GM12878 (cell line): ENCODE data around the gene PDRG1. TPM values are rescaled to one million over a fixed set of nuclear protein-coding genes. Genes with fewer than 3 reads are reported as not detected.

ENCODE experiments used
- ATAC-seq: fragments of 200-7000 bp; cut with Tn5 transposase; 3 replicates; pipeline ENCODE4 v1.9.1; 2020; ENCODE audit warnings: mild to moderate bottlenecking, moderate library complexity
- BruUV-seq: library from RNA; stranded (reverse); fragments of 400-500 nt; replicated peaks from 2 replicates; lab custom pipeline; 2021; lab: Mats Ljungman, UMichigan
- CTCF ChIA-PET: fragments of 300-600 bp; sonication (Branson Sonifier 250); formaldehyde crosslinking; extraction: SDS; loops from one replicate; lab custom pipeline; 2021; ENCODE audit warnings: inconsistent platforms; lab: Yijun Ruan, JAX
- POLR2A ChIA-PET: fragments of 350-600 bp; formaldehyde crosslinking; extraction: SDS; loops from one replicate; lab custom pipeline; 2021; ENCODE audit warnings: inconsistent platforms; lab: Charles Lee
- RAD21 ChIA-PET: fragments of 300-600 bp; sonication (Branson Sonifier 250); formaldehyde crosslinking; loops from one replicate; lab custom pipeline; 2023; ENCODE audit warnings: antibody characterized with exemption; ENCODE audit not compliant: unreplicated experiment; lab: Charles Lee
- SMC1A ChIA-PET: fragments of 300-600 bp; sonication (Branson Sonifier 250); formaldehyde crosslinking; loops from one replicate; lab custom pipeline; 2023; ENCODE audit not compliant: unreplicated experiment, uncharacterized antibody; lab: Charles Lee
- DNase-seq: peaks from one replicate; pipeline ENCODE4 v3.0.0-alpha.2; 2011; ENCODE audit warnings: low read depth, low spot score
- FAIRE-seq: peaks from 3 replicates; lab custom pipeline; 2011; peaks lifted over from hg19 to GRCh38; lab: Jason Lieb, UNC
- H2AFZ ChIP-seq: 2 replicates; pipeline ENCODE4 v1.6.0; 2011; ENCODE audit warnings: low read depth, low read length, control low read depth; ENCODE audit not compliant: control insufficient read depth
- H3K27ac ChIP-seq: 2 replicates; pipeline ENCODE4 v1.5.1; 2011; ENCODE audit warnings: control low read depth; ENCODE audit not compliant: control insufficient read depth, insufficient read depth
- H3K27me3 ChIP-seq, 2 experiments: replicated peaks in 1 of 2; 2 replicates each; pipeline versions ENCODE4 v1.6.0 to v1.6.1; 2011; ENCODE audit warnings: low read length in 1 of 2; ENCODE audit not compliant: control insufficient read depth in 2 of 2, insufficient read depth in 2 of 2
- H3K36me3 ChIP-seq, 2 experiments: 2 replicates each; pipeline ENCODE4 v1.5.1; 2011; ENCODE audit warnings: low read length in 1 of 2; ENCODE audit not compliant: control insufficient read depth in 2 of 2, insufficient read depth in 2 of 2
- H3K4me1 ChIP-seq: 2 replicates; pipeline ENCODE4 v1.6.1; 2011; ENCODE audit warnings: mild to moderate bottlenecking, low read length, moderate library complexity, mixed read lengths; ENCODE audit not compliant: control insufficient read depth, insufficient read depth
- H3K4me2 ChIP-seq: 2 replicates; pipeline ENCODE4 v1.6.0; 2011; ENCODE audit warnings: control low read depth; ENCODE audit not compliant: control insufficient read depth, insufficient read depth
- H3K4me3 ChIP-seq: fragments of 200-600 bp; sonication (generic); 2 replicates; pipeline ENCODE4 v1.5.1; 2016
- H3K79me2 ChIP-seq: 2 replicates; pipeline ENCODE4 v1.6.0; 2011; ENCODE audit warnings: low read length; ENCODE audit not compliant: control insufficient read depth, insufficient read depth
- H3K9ac ChIP-seq: 2 replicates; pipeline ENCODE4 v1.8.0; 2011; ENCODE audit warnings: low read length, control low read depth, mixed read lengths; ENCODE audit not compliant: control insufficient read depth, insufficient read depth
- H3K9me3 ChIP-seq: replicated peaks from 3 replicates; pipeline ENCODE4 v1.5.1; 2011; ENCODE audit warnings: mild to moderate bottlenecking, low read length; ENCODE audit not compliant: control insufficient read depth, insufficient read depth
- H4K20me1 ChIP-seq: 2 replicates; pipeline ENCODE4 v1.6.0; 2011; ENCODE audit not compliant: control insufficient read depth, insufficient read depth
- PML ChIP-seq: IDR thresholded peaks from 2 replicates; pipeline ENCODE4 v1.6.1; 2012; ENCODE audit warnings: low read length, inconsistent platforms
- WGBS: methylation state at CpG from one replicate; pipeline ENCODE4 v1.1.6; 2016; ENCODE audit warnings: low lambda C conversion rate; ENCODE audit not compliant: insufficient replicate concordance, insufficient coverage; ENCODE audit errors: missing lambda C conversion rate; 5-methylcytosine and 5-hydroxymethylcytosine counted together
- in situ Hi-C: fragments of 300-500 bp; cut with MboI; formaldehyde crosslinking; loops from 9 replicates; pipeline ENCODE4 v1.14.3; 2018; ENCODE audit warnings: mixed read lengths
- intact Hi-C: fragments of 100-400 bp; cut with micrococcal nuclease; formaldehyde crosslinking; loops from one replicate; pipeline ENCODE4 v1.14.2; 2022; ENCODE audit not compliant: unreplicated experiment
- polyA plus RNA-seq, 11 experiments: library from polyadenylated mRNA; depleted of rRNA in 4 of 11; unstranded in 6 of 11; stranded (reverse) in 5 of 11; fragments of >200 nt; fragmentation: Nextera tagmentation in 4 of 11; fragmentation: Illumina TruSeq in 1 of 11; extraction: Ambion mirVana in 4 of 11; extraction: Trizol in 1 of 11; gene quantifications; 1 replicate in 1 of 11; 2 replicates in 10 of 11; pipeline versions ENCODE4 v1.2.1 to v1.2.3, GENCODE V29; 2011 to 2016; ENCODE audit warnings: inconsistent platforms in 2 of 11, missing spikeins in 2 of 11, low read depth in 1 of 11
- total RNA-seq, 4 experiments: library from RNA; depleted of rRNA in 3 of 4; stranded (reverse); fragments of >200 nt in 3 of 4; fragmentation: Illumina TruSeq in 1 of 4; extraction: Trizol in 1 of 4; gene quantifications; 2 replicates each; pipeline versions ENCODE4 v1.2.1 to v1.2.3, GENCODE V29; 2013 to 2021
- TF ChIP-seq, protein P1 (sequence below): fragments of 450-650 bp; formaldehyde crosslinking; IDR thresholded peaks from 2 replicates; pipeline ENCODE4 v1.4.0; 2020; ENCODE audit warnings: mild to moderate bottlenecking, moderate library complexity
- TF ChIP-seq, protein P2 (sequence below): IDR thresholded peaks from 2 replicates; pipeline ENCODE4 v1.6.1; 2011; ENCODE audit warnings: low read depth, mild to moderate bottlenecking, low read length, moderate library complexity, borderline replicate concordance; ENCODE audit errors: extremely low read depth

The PDRG1 gene
- total and polyA plus RNA-seq, 10 of the 15 experiments (the other 5 are each of a cell fraction or from before 2014, with no cell fraction given): 11.1 to 55.8 (median 23.3) TPM

DNA sequence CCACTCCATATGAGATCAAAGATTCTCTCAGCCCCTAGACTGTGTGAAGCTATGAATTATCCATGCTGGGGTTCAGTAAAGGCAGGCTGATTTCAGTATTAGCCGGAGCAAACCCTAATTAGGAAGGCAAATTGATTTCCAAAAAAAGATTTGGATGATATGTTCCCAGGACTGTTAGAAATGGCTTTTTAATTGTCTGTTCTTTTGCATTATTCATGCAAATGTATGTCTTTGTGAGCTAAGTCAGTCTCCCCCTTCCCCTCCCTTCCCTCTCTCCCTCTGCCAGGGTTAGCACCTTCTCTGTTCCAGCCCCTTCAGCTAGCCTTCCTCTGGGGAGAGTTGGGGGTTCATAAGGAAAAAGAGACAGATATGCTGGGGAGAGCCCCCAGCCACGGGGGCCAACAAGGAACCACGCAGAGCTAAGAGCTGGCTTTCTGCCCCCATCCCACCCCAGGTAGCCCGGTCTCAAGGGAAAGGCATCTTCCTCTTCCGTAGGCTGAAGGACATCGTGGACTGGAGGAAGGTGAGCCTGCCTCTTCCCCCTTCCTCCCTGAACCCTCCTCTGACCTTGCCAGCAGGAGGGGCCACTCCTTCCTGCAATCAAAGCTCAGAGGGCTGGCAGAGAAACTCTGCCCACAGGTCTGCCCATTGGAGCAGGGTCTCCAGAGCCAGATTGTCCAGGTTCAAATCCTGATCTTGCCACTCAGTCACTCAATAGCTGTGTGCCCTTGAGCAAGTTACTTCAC, 32.3 kb downstream of the PDRG1 start:
- H2AFZ ChIP-seq: no peak overlapping the region
- H3K4me1 ChIP-seq: peaks cover 11% of the 10 kb centered on the region
- no peak overlapping the region for H3K4me2 ChIP-seq
- WGBS: 46% methylated on average over 6 of the region's 6 CpGs
- DNase-seq (no peak), FAIRE-seq (no peak)
- ChIA-PET RAD21 (interaction anchor here (0.8 to 3.5 kb wide), 8 partner anchors 10 to 67 kb away, joined by 3 to 17 read pairs (median 4); partner anchors contain the start of gene PDRG1), CTCF (interaction anchor here (0.6 to 3.8 kb wide), 14 partner anchors 11 to 432 kb away, joined by 3 to 23 read pairs (median 4); partner anchors contain the start of gene PDRG1), SMC1A (interaction anchor here (0.6 to 3.7 kb wide), 11 partner anchors 23 to 181 kb away, joined by 3 to 19 read pairs (median 4); partner anchors contain the start of gene PDRG1)
- no peaks in the 10 kb centered on the region for H3K27me3 ChIP-seq
- no peak overlapping the region for H3K4me3 ChIP-seq
- no peaks in the 10 kb centered on the region for H3K9me3 ChIP-seq
- no peak overlapping the region for H3K9ac ChIP-seq
- in situ Hi-C loops (no loop called here), intact Hi-C loops (no loop called here)
- BruUV-seq: no TSS peak
- TF ChIP-seq, protein P1, sequence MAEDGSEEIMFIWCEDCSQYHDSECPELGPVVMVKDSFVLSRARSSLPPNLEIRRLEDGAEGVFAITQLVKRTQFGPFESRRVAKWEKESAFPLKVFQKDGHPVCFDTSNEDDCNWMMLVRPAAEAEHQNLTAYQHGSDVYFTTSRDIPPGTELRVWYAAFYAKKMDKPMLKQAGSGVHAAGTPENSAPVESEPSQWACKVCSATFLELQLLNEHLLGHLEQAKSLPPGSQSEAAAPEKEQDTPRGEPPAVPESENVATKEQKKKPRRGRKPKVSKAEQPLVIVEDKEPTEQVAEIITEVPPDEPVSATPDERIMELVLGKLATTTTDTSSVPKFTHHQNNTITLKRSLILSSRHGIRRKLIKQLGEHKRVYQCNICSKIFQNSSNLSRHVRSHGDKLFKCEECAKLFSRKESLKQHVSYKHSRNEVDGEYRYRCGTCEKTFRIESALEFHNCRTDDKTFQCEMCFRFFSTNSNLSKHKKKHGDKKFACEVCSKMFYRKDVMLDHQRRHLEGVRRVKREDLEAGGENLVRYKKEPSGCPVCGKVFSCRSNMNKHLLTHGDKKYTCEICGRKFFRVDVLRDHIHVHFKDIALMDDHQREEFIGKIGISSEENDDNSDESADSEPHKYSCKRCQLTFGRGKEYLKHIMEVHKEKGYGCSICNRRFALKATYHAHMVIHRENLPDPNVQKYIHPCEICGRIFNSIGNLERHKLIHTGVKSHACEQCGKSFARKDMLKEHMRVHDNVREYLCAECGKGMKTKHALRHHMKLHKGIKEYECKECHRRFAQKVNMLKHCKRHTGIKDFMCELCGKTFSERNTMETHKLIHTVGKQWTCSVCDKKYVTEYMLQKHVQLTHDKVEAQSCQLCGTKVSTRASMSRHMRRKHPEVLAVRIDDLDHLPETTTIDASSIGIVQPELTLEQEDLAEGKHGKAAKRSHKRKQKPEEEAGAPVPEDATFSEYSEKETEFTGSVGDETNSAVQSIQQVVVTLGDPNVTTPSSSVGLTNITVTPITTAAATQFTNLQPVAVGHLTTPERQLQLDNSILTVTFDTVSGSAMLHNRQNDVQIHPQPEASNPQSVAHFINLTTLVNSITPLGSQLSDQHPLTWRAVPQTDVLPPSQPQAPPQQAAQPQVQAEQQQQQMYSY: no peak
- TF ChIP-seq PML: no peak
- TF ChIP-seq, protein P2, sequence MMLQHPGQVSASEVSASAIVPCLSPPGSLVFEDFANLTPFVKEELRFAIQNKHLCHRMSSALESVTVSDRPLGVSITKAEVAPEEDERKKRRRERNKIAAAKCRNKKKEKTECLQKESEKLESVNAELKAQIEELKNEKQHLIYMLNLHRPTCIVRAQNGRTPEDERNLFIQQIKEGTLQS: no peak
- TF ChIP-seq, all 136 proteins: peak for 0
- Histone ChIP-seq H3K27ac (no peak overlapping the region), H3K79me2 (no peaks in the 10 kb centered on the region), H4K20me1 (no peaks in the 10 kb centered on the region), H3K36me3 (no peaks in the 10 kb centered on the region)
- ATAC-seq: no peak
- POLR2A ChIA-PET: interaction anchor here (0.6 to 3.2 kb wide), 4 partner anchors 24 to 52 kb away, joined by 3 to 16 read pairs (median 4); no protein-coding TSS in a partner anchor
